Natural killer cell treated with Interleukin-12 subunit alpha and Interleukin-12 subunit beta and Interleukin-15 and Interleukin-18, amount 100 ng/mL, for 72 hours (primary cell): Measurements from ENCODE around the gene MYT1. TPM values are rescaled to one million over a fixed set of nuclear protein-coding genes. Genes with fewer than 3 reads are reported as not detected.
A peak's percentile ranks its signal among the peaks of the same experiment; 100 is the strongest.

ENCODE experiments used
- ATAC-seq, 2 donors: fragments of 150-1000 bp; cut with Tn5 transposase in 1 of 2; sonication (Bioruptor Pico), chemical (Tn5 transposase) in 1 of 2; 2 replicates each; pipeline ENCODE4 v1.10.0; 2021
- DNase-seq: peaks from one replicate; pipeline ENCODE4 v3.0.0; 2022; ENCODE audit warnings: low spot score
- H3K27ac Mint-ChIP-seq, 2 donors: 1 replicate in 1 of 2; 2 replicates in 1 of 2; pipeline ENCODE4 v1.8.0; 2022; ENCODE audit warnings: mixed read lengths in 2 of 2, mild to moderate bottlenecking in 1 of 2, moderate library complexity in 1 of 2
- H3K27me3 Mint-ChIP-seq, 2 donors: 1 replicate in 1 of 2; 2 replicates in 1 of 2; pipeline ENCODE4 v1.8.0; 2022; ENCODE audit warnings: mixed read lengths in 2 of 2
- H3K36me3 Mint-ChIP-seq: one replicate; pipeline ENCODE4 v1.8.0; 2022; ENCODE audit warnings: mixed read lengths
- H3K4me1 Mint-ChIP-seq, 2 donors: 1 replicate in 1 of 2; 2 replicates in 1 of 2; pipeline ENCODE4 v1.8.0; 2022; ENCODE audit warnings: low read depth in 2 of 2, mixed read lengths in 2 of 2, mild to moderate bottlenecking in 1 of 2
- H3K4me3 Mint-ChIP-seq: one replicate; pipeline ENCODE4 v1.8.0; 2022; ENCODE audit warnings: mixed read lengths
- H3K9me3 Mint-ChIP-seq: 2 replicates; pipeline ENCODE4 v1.8.0; 2022; ENCODE audit warnings: mixed read lengths
- total RNA-seq, 2 donors: library from RNA; stranded (reverse); gene quantifications; one replicate each; pipeline ENCODE4 v1.2.3, GENCODE V29; 2022

The MYT1 gene
- total RNA-seq, 2 donors from 2014 or later, result not detected

GRCh38 chr20:64162239-64162910, 1.9 kb upstream of the MYT1 start:
- DNase-seq (no peak), ATAC-seq (no peak)
- Mint-ChIP-seq H3K27ac (no peak overlapping the region), H3K4me1 (peaks cover 0 to 4% of the 10 kb centered on the region in 2 donors), H3K4me3 (no peak overlapping the region), H3K9me3 (no peaks in the 10 kb centered on the region), H3K36me3 (no peaks in the 10 kb centered on the region), H3K27me3 (peaks cover 18 to 28% of the 10 kb centered on the region in 2 donors)

DNA sequence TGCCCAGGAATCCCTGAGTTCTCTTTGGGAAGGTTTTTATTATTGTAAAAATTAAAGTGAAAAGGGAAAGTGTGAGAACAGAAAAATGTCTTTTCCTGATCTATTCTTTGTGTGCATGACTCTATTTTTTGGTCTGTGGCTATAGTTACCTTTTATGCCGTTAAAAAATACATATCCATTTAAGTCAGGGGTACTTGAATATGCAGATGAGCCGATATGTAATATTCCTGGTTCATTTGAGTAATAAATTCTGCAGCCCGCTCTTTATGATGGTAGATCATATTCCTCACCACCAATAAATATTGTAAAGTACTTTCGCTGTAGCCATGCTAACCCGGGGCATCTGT, 503 bp upstream of the MYT1 start:
- no peak overlapping the region for H3K27ac Mint-ChIP-seq
- no peaks in the 10 kb centered on the region for H3K36me3 Mint-ChIP-seq
- H3K27me3 Mint-ChIP-seq, result peaks cover 27 to 31% of the 10 kb centered on the region in 2 donors
- ATAC-seq (no peak), DNase-seq (no peak)
- peaks cover 0 to 15% of the 10 kb centered on the region in 2 donors for H3K4me1 Mint-ChIP-seq
- H3K4me3 Mint-ChIP-seq, result no peak overlapping the region
- no peaks in the 10 kb centered on the region for H3K9me3 Mint-ChIP-seq

GRCh38 chr20:64165866-64166600, 1.8 kb downstream of the MYT1 start:
- no peak overlapping the region for H3K4me3 Mint-ChIP-seq
- peaks cover 0 to 14% of the 10 kb centered on the region in 2 donors for H3K4me1 Mint-ChIP-seq
- no peaks in the 10 kb centered on the region for H3K36me3 Mint-ChIP-seq
- H3K27ac Mint-ChIP-seq, result no peak overlapping the region
- H3K27me3 Mint-ChIP-seq, result peaks cover 22 to 24% of the 10 kb centered on the region in 2 donors
- ATAC-seq (no peak), DNase-seq (no peak)
- H3K9me3 Mint-ChIP-seq, result no peaks in the 10 kb centered on the region

GRCh38 chr20:64166721-64167615, 2.7 kb downstream of the MYT1 start:
- no peaks in the 10 kb centered on the region for H3K9me3 Mint-ChIP-seq
- DNase-seq (no peak), ATAC-seq (peak in 1 of 2 donors; percentile 37)
- no peak overlapping the region for H3K27ac Mint-ChIP-seq
- peaks cover 0 to 14% of the 10 kb centered on the region in 2 donors for H3K4me1 Mint-ChIP-seq
- no peaks in the 10 kb centered on the region for H3K36me3 Mint-ChIP-seq
- H3K4me3 Mint-ChIP-seq, result no peak overlapping the region
- peaks cover 15 to 21% of the 10 kb centered on the region in 2 donors for H3K27me3 Mint-ChIP-seq

- Mint-ChIP-seq H3K27ac (no peak overlapping the region), H3K9me3 (no peaks in the 10 kb centered on the region)
- no peak for ATAC-seq
Measured at GRCh38 chr20:64167676-64168075, 3.4 kb downstream of the MYT1 start.

DNA sequence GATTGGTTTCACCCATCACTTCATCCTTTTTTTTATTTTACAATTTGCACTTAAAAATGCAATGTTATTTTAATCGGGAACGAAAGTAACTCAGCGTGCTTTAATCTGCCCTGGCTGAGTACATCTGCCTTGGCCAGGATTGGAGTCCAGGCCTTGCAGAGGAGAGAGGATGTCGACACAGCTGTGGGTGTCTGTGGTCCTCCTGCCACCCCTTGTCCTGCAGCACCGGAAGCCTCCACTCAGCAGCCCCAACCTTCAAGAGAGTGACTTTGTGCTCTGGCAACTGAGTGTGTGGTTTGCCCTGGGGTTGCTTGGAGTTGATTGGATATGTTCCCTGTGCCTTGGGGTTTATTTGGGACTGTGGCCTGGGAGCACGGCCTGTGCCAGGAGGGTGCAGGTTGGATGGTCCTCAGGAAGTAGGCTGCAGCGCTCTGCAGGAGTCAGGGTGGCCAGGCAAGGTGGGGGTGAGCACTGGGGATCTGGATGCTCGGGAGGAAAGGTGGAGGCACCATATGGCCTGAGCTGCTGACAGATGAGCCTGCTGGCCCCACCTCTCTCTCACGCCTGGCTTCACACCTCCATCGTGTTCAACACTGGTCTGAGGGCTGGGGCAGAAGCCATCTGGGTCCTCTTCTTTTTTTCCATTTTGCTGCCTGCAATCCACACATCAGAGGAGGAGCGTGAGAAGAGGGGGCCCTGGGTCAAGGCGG, 4.3 kb downstream of the MYT1 start:
- H3K4me1 Mint-ChIP-seq, result peaks cover 0 to 17% of the 10 kb centered on the region in 2 donors
- no peak overlapping the region for H3K4me3 Mint-ChIP-seq
- H3K27ac Mint-ChIP-seq, result no peak overlapping the region
- DNase-seq (no peak), ATAC-seq (peak; percentile 62 to 85)
- H3K9me3 Mint-ChIP-seq, result no peaks in the 10 kb centered on the region
- H3K27me3 Mint-ChIP-seq, result peaks cover 15% of the 10 kb centered on the region in 2 donors
- H3K36me3 Mint-ChIP-seq, result no peaks in the 10 kb centered on the region

More at GRCh38 chr20:64167676-64168075, 3.4 kb downstream of the MYT1 start:
- no peak for DNase-seq
- Mint-ChIP-seq H3K4me1 (peaks cover 0 to 14% of the 10 kb centered on the region in 2 donors), H3K4me3 (no peak overlapping the region), H3K36me3 (no peaks in the 10 kb centered on the region), H3K27me3 (peaks cover 15 to 18% of the 10 kb centered on the region in 2 donors)

- Mint-ChIP-seq H3K27me3 (peaks cover 11 to 15% of the 10 kb centered on the region in 2 donors), H3K4me3 (no peak overlapping the region), H3K36me3 (no peaks in the 10 kb centered on the region), H3K4me1 (peaks cover 0 to 17% of the 10 kb centered on the region in 2 donors), H3K27ac (no peak overlapping the region), H3K9me3 (no peaks in the 10 kb centered on the region)
- ATAC-seq, result no peak
- DNase-seq, result no peak
Measured at GRCh38 chr20:64169091-64169560, 4.9 kb downstream of the MYT1 start.

- Mint-ChIP-seq H3K27me3 (peaks cover 5 to 9% of the 10 kb centered on the region in 2 donors), H3K36me3 (no peaks in the 10 kb centered on the region), H3K9me3 (no peaks in the 10 kb centered on the region), H3K4me3 (no peak overlapping the region), H3K27ac (no peak overlapping the region), H3K4me1 (peaks cover 0 to 17% of the 10 kb centered on the region in 2 donors)
- DNase-seq (no peak), ATAC-seq (no peak)
Measured at GRCh38 chr20:64171211-64171610, 7.0 kb downstream of the MYT1 start.

DNA sequence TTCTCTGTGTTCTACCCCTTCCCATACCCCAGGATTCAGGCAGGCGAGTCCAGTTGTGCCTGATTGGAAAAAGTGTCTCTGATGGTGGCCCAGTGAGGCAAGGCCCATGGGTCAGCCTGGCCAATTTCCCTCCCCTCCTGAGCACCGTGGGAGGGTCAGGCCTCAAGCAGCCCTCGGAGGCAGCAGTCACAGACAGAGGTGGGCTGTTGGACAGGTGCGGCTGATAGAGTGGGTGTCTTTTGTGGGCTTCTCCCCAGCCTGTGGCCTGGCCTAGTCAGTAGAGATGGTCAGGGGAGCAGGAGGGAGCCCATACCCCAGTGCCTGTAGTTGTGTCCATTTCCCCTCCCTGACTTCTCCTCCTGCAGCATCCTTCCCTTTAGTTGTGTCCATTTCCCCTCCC, 8.9 kb downstream of the MYT1 start:
- no peak overlapping the region for H3K4me3 Mint-ChIP-seq

DNA sequence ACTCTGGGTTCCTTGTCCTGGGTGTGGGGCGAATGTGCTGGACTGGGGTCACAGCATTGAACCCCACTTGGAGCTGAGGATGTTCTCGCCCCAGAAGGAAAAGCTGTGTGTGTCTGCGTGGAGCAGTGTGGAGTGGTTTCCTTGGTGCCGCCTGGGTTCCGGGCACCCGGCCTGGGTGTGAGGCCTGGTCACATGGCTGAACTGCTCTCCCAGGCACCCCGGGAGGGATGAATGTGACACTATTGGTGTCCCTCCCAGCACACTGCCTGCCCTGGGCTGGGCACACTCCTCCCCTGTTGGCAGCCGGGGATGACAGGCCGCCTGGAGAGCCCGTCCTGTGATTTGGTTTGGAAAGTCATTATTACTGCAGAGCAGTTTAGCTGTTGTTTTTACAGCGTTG, 12.3 kb downstream of the MYT1 start:
- H3K4me1 Mint-ChIP-seq, result peaks cover 22% of the 10 kb centered on the region in 2 donors

More for the DNA sequence above, 8.9 kb downstream of the MYT1 start:
- Mint-ChIP-seq H3K27ac (no peak overlapping the region), H3K4me1 (peaks cover 0 to 12% of the 10 kb centered on the region in 2 donors), H3K27me3 (peaks cover 3 to 6% of the 10 kb centered on the region in 2 donors), H3K9me3 (no peaks in the 10 kb centered on the region), H3K36me3 (no peaks in the 10 kb centered on the region)
- no peak for DNase-seq
- no peak for ATAC-seq

GRCh38 chr20:64176971-64177370, 12.7 kb downstream of the MYT1 start:
- Mint-ChIP-seq H3K4me1 (peaks cover 22 to 23% of the 10 kb centered on the region in 2 donors), H3K27ac (no peak overlapping the region)
- DNase-seq, result no peak

More for the DNA sequence above, 12.3 kb downstream of the MYT1 start:
- H3K36me3 Mint-ChIP-seq, result no peaks in the 10 kb centered on the region
- DNase-seq, result no peak
- H3K9me3 Mint-ChIP-seq, result peaks cover 4% of the 10 kb centered on the region
- no peak overlapping the region for H3K27ac Mint-ChIP-seq
- H3K27me3 Mint-ChIP-seq, result peaks cover 0 to 6% of the 10 kb centered on the region in 2 donors
- ATAC-seq, result no peak
- H3K4me3 Mint-ChIP-seq, result no peak overlapping the region

DNA sequence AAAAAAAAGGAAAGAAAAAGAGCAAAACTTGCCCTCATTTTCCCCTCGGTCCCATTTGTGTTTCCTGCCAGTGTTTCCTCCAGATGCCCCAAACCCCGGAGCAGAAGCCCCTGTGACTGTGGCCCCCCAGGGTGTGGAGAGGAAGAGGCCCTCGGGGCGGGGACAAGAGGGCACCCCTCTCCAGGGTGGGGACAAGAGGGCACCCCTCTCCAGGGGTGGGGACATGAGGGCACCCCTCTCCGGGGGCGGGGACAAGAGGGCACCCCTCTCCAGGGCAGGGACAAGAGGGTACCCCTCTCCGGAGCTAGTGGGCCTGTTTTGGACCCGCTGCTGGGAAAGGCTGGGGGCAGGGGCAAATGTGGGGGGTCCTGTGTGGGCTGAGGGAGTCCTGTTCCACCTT, 13.1 kb downstream of the MYT1 start:
- Mint-ChIP-seq H3K36me3 (no peaks in the 10 kb centered on the region), H3K27me3 (peaks cover 0 to 6% of the 10 kb centered on the region in 2 donors), H3K4me1 (peaks cover 22 to 23% of the 10 kb centered on the region in 2 donors), H3K27ac (no peak overlapping the region), H3K9me3 (peaks cover 4% of the 10 kb centered on the region), H3K4me3 (no peak overlapping the region)
- DNase-seq (no peak), ATAC-seq (no peak)

More at GRCh38 chr20:64176971-64177370, 12.7 kb downstream of the MYT1 start:
- no peaks in the 10 kb centered on the region for H3K36me3 Mint-ChIP-seq
- peaks cover 4% of the 10 kb centered on the region for H3K9me3 Mint-ChIP-seq
- ATAC-seq, result no peak
- H3K27me3 Mint-ChIP-seq, result peaks cover 0 to 6% of the 10 kb centered on the region in 2 donors
- H3K4me3 Mint-ChIP-seq, result no peak overlapping the region

DNA sequence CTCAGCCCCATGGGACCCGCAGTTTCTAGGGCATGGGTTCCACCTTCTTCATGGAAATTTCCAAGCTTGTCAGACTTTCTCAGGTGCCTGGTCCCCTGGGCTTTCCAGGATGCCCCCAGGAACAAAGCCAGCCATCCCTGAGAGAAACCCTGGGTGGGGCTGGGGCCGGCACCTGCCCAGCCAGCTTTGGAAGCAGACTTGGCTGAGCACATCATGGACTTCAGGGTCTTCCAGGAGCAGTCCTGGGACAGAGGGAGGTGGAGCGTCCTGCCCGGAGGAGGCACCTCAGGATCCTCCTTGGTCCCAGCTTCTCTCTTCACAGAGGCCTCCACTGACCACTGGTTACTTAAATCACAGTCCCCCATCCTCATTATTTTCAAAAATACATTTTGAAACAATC, 13.5 kb downstream of the MYT1 start:
- Mint-ChIP-seq H3K36me3 (no peaks in the 10 kb centered on the region), H3K27ac (no peak overlapping the region), H3K9me3 (peaks cover 4% of the 10 kb centered on the region), H3K4me1 (peaks cover 22 to 23% of the 10 kb centered on the region in 2 donors), H3K27me3 (peaks cover 0 to 6% of the 10 kb centered on the region in 2 donors), H3K4me3 (no peak overlapping the region)
- DNase-seq, result no peak
- no peak for ATAC-seq
